CD4-positive, alpha-beta T cell treated with Interleukin-15 for 4 hours (primary cell): ENCODE results near the gene CAPN5.

Source experiments
- DNase-seq: peaks from one replicate; pipeline ENCODE4 v3.0.0-alpha.2; 2020; ENCODE audit warnings: low spot score

The CAPN5 gene

DNA sequence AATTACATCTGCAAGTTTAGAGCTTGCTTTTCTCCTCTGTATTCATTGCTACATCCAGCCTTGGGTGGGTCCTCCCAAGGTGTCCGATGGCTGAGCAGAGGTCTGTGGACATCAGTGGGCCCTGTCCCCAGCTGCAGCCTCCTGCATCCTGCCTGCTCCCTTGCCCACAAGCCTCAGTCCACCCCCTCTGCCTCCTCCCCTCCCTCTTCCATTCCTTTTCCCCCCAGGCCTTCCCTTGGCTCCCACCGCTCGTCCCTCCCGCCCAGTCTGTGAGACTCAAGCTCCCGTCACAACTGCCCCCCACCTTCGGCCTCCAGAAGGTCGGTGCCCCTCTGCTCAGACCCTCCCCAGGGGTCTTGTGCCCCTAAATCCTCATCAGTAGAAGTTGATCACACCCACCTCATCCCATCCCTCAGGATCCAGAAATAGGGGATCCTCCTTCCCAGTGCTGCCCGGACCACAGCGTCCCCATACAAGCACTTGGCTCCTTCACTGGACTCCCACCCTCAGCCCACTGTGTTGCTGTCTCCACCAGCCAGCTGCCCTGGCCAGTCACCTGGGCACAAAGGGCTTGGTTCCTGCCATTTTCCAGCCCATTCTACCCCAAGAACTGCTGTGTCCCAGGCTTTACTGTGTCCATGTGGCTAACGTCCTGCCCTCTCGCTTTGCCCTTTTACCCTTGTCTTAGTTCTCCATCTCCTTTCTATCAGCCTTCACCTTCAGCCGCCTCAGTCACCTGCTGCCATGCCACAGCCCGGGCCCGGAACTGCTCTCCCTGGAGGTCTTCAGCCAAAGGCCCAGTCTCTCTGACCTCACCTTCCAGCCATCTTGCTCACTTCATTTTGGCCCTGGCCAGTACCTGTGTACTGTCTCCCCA is 33.6 kb downstream of the CAPN5 start:
- DNase-seq: no peak

DNA sequence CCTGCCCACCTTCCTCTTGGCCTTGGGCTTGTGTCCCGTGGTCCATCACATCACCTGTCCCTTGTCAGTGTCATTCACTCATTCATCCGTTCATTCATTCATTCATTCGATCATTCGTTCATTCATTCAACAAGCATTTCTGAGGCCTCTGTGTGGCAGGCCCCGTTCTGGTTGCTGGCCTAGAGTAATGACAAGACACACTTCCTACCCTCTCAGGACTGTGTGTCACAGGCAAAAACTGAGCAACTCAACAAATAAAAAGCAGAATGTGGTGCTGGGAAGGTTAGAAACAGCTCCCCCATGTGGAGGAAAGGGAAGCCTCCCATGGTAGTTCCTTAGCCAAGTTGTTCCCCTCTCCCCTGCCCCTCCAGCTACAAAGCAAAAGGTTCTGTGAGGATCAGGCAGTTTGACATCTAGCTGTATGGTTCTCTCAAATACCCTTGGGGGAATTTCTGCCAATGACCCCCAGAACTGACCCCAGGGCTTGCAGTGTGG is 34.3 kb downstream of the CAPN5 start:
- DNase-seq: peak; percentile 7

DNA sequence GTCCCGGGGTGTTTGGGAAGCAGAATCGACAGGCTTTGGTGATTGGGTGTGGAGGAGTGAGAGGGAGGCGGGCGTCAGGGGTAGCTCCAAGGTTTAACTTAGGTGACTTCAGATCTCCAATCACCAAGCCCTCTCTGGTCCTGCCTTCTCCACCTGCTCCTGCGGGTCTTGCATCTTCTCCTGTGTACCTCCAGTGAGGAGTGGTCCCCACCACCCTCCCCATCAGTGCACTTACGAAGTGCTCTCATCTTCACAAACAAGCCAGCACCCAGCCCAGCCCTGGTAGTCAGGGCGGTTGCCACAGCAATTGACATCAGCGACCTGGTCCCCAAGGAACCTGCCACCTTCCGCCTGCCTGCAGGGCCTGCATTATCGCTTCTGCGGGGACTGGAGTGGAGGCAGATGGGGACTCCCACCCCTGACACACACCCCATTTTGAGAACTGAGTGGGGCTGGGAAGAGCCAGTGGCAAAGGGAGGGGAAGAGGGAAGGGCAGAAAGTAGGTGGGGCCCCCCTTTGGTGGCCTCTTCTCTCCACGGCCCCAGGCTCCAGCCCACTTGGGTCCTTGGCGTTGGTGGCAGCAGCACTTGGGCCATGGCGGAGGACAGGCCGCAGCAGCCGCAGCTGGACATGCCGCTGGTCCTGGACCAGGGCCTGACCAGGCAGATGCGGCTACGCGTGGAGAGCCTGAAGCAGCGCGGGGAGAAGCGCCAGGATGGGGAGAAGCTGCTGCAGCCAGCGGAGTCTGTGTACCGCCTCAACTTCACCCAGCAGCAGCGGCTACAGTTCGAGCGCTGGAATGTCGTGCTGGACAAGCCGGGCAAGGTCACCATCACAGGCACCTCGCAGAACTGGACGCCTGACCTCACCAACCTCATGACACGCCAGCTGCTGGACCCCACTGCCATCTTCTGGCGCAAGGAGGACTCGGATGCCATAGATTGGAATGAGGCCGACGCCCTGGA is 35.8 kb downstream of the CAPN5 start, which contains the start of gene OMP:
Gene OMP, plus strand, starts transcription at position 595 of the 965 bp plus-strand sequence. Its CDS starts 0 bp downstream, at position 595.
- no peak for DNase-seq

DNA sequence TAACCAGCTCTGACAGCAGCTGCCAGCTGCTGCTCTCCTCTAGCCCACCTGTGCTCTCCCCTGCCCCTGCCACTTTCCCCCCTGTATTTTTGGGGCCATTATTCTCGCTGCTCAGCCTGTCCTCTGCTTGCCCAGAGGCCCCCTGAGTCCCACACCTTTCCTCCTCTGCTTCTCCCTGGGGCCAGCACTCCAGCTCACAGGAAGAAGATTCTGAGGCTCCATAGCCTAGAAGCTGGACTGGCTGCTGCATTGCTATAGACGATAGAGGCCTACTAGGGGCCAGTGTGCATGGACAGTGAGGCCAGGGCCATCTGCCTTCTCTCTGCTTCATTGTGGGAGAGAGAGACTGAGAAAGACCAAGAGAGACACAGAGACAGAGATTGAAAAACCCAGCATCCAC is 36.5 kb downstream of the CAPN5 start:
- no peak for DNase-seq

DNA sequence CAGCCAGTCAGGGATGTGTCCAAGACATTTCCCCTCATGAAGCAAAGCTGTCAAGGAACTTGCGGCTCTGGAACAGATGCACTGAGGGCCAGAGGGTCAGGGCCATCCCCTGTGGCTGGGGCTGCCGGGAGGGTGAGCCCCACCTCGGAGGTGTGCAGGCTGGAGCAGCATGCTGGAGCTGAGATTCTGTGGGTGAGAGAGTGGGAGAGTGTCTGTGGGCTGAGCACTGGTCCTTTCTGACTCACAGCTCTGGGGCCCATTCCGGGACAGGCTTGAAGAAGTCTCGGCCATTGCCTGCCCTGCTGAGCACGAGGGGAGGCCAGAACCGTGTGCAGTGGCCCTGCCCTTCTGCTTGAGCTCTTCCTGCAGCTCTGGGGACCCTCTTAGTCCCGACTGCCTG is 38.0 kb downstream of the CAPN5 start:
- DNase-seq: no peak

DNA sequence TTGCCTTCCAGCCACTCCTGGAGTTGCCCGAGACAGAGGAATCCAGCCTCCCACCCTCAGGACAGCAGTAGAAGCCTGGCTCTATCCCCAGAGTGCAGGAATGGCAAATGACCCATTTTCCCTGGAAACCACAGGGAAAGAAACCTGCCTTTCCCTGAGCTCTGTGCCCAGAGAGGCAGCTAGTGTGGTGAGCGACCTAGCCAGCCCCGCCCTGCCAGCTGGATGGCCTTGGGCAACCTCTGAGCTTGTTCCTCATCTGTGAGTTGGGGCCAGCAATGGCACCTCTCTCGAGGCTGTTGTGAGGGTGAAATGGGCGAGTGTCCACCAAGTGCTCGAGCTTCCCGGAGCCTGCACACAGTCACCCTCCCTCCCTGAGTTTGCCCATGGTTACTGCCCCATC is 39.5 kb downstream of the CAPN5 start:
- no peak for DNase-seq

DNA sequence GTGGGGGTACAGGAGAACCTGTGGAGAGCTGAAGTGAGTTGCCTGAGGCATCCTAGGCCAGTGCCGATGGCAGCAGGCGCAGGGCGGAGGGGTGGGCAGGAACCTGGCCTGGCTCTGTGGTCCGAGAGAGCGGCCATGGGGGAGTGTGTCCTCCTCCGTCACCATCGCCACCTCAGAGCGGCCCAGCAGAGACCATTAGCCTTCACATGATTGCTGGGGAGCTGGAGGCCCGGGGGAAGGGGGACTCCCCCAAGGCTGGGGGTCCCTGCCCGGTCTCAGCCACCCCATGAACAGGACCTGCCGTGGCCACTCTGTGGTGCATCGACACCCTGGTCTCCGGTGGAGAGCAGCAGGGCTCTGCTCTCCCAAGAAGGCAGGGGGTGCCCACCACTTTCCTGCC is 40.0 kb downstream of the CAPN5 start:
- DNase-seq: no peak

DNA sequence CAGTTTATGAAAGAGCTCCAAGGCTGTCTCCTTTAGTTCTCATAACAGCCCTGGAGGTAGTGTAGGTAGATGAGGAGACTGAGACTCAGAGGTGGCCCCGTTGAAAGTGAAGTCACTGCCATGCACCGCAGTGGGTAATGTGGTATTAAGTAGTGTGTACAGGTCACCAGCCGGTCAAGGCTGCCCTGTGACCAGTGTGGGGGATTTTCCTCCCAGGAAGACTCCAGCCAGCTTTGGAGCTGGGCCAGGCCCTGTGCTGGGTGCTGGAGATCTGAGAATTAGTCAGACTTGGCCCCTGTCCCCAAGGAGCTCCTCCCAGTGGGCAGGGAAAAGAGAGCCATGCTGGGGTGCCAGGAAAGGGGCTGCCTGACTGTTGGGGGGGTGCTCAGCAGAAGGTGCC is 41.2 kb downstream of the CAPN5 start:
- DNase-seq: no peak

DNA sequence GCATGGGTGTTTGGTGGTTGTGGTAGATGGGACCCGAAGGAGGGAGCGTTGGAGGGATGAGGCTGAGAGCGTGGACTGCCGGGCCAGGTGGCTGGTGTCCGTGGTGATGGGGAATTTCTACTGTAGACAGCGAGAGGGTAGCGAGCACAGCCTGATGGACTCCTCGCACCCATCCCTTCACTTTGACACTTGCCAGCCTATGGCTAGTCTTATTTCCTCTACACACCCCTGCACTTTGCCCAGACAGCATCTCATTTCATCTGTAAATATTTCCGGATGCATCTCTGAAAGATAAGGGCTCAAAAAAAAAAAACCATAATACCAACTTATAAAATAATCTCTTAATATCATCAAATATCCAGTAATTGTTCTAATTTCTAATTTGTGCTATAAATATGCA is 41.7 kb downstream of the CAPN5 start:
- no peak for DNase-seq

DNA sequence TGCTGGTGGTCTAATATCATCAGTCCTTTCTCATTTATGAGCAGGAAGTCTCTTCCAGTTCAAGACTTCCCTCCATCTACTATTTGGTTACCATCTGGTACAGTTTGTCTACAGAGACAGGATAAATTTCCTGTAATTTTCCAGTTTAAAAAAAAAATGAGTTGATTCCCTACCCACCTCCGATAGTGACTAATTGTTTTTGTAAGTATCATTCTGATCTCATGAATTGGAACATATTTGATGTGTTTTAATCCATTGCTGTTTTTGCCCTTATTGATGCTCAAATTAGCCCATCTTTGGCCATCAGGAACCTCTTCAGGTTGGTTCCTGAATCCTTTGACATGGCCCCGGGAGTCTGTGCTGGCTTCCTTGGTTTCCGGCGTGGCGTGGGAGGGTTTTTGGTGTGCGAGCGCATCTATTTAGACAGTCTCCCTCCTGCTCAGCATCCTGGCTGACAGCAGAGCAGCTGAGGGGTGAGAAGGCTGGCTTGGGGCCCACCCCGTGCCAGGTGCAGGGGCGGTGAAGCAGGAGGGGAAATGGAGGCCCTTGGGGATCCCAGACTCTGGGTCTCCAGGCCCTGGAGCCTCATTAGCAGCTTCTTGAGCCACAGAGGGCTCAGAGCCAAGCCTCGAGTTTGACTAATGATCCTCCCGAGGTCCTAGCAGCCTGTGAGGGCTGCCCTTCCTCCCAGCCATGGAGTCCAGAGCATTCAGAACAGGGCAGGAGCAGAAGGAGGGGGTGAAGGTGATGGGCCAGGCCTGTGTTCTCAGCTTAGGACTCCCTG is 42.7 kb downstream of the CAPN5 start:
- no peak for DNase-seq

DNA sequence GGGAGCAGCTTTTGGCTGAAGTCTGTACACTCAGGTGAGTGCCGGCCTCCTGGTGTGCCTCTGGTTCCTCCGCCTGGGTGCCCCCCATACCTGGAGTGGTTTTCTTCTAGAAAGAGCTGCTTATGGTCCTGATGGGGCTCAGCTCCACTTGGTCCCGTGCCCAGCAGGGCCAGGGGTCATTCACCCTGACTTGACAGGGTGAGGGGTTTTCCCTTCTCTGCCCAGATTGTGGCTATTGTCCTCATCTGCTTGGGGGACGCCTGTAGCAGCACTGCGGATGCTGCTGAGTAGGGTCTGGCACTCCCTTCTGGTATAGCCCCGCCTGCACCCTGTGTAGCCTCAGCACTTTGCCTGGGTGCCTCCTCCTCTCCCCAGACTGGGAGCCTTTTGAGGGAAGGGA is 44.1 kb downstream of the CAPN5 start:
- DNase-seq: no peak

DNA sequence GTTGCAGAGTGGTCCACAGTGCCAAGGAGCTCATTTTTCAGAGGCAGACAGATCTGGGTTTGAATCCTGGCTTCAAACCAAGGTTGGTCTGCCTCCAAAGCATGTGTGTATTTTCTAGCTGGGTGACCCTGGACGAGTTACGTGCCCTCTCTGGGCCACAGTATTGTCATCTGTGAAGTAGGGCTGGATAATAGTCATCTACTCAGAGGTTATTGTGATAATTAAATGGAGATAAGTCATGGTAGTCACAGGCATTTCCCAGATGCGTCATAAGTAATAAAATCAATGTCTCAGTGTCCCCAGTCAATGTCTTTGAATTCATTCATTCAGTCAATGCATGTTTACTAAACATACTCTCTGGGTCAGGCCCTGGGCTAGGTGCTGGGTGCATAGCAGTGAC is 44.5 kb downstream of the CAPN5 start:
- no peak for DNase-seq

DNA sequence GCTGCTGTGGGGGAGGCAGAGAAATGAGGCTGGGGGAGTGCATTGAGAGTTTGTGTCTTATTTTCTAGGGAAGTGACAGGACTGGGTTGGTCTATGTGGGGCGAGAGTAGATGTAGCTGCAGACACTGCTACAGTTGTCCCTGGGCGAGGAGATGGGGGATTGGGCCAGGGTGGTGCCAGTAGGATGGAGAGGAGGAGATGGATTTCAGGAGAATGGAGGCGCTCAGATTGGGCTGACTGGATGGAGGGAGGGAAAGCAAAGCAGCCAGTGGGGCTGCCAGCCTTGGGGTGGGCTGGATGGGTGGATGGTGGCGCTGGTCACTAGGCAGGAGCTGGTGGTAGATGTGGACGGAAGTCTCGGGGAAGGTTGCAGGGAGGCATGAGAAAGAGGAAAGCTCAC is 45.2 kb downstream of the CAPN5 start:
- DNase-seq: no peak

DNA sequence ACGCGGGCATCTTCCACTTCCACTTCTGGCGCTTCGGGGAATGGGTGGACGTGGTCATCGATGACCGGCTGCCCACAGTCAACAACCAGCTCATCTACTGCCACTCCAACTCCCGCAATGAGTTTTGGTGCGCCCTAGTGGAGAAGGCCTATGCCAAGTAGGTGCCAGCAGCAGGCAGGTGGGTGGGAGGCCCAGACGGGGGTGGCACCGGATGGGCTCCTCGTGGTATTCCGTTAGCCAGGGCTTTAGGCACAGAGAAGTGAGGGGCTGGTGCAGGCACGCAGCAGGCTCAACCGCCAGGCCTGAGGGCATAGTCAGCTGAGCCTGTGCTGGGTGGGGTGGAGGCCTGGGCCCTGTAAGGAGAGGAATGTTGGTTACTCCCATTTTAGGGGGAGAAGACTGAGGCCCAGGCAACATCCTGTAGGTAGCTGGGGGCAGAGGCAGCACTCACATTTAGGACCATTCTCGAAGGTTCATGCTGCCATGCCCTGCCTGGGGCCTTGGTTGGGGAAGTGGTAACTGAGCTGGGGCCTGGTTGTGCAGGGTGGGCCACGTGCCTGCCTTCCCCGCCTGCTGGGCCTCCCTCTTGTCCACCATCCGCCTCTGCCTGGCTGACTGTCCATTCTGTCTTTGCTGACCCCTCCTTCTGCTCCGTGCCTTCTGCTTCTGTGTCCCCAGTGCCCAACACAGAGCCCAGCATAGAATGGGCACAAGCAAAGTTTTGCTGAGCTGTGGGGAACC is 46.0 kb downstream of the CAPN5 start:
- DNase-seq: no peak

DNA sequence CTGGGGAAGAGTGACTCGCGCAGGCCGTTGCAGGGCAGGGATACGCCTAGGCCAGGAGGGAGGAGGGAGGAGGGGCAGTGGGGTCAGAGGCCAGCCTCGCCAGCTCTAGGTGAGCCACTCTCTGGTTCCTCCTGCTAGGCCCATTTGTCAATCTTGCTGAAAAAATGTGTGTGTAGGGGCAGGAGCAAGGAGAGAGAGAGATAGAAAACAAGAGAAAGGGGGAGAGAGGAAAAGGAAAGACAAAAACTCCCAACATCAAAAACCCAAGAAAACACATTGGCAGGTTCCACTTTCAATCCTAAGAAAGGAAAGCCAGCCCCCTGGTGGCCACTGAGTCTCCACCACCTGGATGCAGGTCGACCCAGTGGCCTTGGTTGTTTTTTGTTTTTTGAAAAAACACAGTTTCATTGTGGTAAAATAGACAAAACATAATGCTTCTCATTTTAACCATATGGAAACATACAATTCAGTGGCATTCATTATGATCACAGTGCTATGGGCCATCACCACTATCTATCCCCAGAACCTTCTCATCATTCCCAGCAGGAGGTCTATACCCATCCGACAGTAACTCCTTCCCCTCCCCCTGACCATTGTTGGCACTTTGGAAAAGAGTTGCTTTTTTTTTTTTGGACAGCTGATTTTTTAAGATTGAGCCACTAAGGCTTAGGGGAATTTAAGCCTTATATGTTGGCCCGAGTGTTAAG is 46.8 kb downstream of the CAPN5 start:
- no peak for DNase-seq

DNA sequence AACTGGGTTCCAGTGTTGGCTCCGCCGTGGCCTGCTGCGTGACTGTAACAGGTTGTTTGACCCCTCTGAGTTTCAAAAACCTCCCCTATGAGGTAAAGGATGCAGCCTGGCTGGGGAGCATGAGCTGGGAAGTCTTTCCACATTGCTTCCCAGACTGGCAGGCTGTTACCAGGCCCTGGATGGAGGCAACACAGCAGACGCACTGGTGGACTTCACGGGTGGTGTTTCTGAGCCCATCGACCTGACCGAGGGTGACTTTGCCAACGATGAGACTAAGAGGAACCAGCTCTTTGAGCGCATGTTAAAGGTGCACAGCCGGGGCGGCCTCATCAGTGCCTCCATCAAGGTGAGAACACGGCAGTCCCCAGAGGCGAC is 47.3 kb downstream of the CAPN5 start:
- no peak for DNase-seq

DNA sequence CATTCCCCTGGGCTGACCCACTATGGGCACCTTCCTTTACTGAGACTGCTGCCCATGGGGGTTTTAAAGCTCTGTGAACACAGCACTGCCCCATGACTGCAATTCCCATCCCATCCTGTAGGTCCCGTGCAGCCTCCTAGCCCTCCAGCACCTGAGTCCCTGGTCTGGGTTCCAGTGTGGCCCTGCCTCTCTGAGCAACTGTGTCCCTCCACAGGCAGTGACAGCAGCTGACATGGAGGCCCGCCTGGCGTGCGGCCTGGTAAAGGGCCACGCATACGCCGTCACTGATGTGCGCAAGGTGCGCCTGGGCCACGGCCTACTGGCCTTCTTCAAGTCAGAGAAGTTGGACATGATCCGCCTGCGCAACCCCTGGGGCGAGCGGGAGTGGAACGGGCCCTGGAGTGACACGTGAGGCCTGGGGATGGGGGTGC is 48.4 kb downstream of the CAPN5 start:
- DNase-seq: no peak

DNA sequence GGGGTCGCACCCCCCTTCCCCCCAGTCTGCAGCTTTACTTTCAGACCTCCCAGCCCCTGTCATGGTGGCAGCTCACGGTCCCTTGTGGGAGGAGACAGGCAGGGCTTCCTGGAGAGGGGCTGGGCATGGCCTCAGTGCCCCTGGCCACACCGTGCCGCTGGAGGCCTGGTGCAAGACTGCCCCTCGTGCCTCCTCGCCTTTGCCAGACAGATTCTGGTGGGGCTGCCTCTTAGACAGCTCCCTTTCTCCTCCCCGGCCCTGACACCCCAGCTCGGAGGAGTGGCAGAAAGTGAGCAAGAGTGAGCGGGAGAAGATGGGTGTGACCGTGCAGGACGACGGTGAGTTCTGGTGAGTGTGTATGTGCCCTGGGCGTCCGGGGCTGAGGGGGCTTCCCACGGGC is 49.2 kb downstream of the CAPN5 start:
- no peak for DNase-seq

DNA sequence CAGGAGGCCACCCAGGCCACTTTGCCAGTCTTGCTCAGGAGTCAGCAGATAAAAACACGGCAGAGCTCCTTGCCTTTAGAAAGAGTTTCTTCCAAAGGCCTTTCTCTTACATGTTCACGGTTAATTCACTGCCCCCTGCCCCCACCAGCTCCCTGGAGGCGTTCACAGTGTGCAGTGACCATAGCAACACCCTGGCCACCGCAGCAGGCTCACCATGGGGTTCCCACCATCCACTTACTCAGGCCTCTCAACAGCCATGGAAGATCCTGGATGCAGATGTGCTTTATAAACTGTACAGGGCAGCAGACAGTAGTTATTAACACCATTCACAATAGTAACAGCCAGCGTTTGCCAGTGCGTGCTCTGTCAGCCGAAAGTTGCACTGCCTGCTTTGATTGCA is 50.7 kb downstream of the CAPN5 start:
- DNase-seq: no peak

DNA sequence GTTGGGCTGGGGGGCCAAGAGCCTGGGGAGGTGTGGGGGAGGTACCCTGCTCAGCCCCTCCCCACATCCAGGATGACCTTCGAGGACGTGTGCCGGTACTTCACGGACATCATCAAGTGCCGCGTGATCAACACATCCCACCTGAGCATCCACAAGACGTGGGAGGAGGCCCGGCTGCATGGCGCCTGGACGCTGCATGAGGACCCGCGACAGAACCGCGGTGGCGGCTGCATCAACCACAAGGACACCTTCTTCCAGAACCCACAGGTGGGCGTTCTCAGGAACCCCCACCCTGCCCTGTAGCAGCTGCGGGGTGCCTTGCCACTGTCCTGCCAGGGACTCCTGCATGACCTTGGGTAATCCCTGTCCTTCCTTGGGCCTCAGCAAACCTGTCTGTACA is 51.3 kb downstream of the CAPN5 start:
- DNase-seq: no peak

DNA sequence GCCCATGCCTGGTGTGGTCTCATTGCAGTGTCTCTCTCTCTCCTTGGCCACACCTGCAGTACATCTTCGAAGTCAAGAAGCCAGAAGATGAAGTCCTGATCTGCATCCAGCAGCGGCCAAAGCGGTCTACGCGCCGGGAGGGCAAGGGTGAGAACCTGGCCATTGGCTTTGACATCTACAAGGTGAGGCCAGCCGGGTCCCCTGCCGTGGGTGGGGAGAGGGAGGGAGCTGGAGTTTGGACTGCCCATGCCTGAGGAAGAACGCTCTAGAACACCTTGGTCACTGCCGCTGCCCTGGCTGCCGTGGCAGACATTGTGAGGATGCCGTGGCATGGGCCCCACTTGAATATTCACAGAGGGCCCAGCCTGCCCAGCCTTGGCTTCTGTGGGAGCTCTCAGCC is 52.2 kb downstream of the CAPN5 start:
- DNase-seq: no peak
